ENCODE data around the gene XPOT. TPM values are rescaled to one million over a fixed set of nuclear protein-coding genes. Genes with fewer than 3 reads are reported as not detected.

The XPOT gene
- total RNA-seq, 2 experiments from 2014 or later: 163 to 180 TPM

GRCh38 chr12:64461634-64462414 is 57.6 kb downstream of the XPOT start:
- intact Hi-C loops (cut with micrococcal nuclease): no loop called here
- DNase-seq: no peak
- Mint-ChIP-seq H3K4me1 (ENCODE audit: low read depth) (peaks cover 25% of the 10 kb centered on the region), H3K4me3 (no peak overlapping the region), H3K27ac (no peak overlapping the region), H3K9me3 (no peaks in the 10 kb centered on the region), H3K36me3 (ENCODE audit: low read depth) (peaks cover 37% of the 10 kb centered on the region), H3K27me3 (no peaks in the 10 kb centered on the region)
- TF ChIP-seq, protein P1, sequence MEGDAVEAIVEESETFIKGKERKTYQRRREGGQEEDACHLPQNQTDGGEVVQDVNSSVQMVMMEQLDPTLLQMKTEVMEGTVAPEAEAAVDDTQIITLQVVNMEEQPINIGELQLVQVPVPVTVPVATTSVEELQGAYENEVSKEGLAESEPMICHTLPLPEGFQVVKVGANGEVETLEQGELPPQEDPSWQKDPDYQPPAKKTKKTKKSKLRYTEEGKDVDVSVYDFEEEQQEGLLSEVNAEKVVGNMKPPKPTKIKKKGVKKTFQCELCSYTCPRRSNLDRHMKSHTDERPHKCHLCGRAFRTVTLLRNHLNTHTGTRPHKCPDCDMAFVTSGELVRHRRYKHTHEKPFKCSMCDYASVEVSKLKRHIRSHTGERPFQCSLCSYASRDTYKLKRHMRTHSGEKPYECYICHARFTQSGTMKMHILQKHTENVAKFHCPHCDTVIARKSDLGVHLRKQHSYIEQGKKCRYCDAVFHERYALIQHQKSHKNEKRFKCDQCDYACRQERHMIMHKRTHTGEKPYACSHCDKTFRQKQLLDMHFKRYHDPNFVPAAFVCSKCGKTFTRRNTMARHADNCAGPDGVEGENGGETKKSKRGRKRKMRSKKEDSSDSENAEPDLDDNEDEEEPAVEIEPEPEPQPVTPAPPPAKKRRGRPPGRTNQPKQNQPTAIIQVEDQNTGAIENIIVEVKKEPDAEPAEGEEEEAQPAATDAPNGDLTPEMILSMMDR (IDR thresholded peaks at IDR 0.05): no peak
- ChIA-PET CTCF (no interaction called here), POLR2A (no interaction called here)
- ATAC-seq: no peak

DNA sequence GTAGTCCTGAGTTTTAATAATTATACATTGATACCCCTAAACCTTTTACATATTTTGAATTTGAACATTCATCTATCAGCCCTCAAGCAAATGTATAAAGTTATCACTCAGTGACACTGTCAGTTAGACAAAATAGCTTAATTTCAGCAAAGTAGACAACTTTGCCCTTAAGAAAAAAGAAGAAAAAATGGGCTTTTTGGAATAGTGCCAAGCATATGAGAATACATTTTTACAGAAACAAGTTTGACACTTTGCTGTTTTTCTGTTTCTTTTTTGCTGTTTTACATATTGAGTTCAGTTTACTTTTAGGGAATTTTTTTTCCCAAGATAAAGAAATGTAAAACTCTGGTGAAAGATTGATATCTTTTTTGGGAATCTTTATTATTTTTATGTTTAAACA is 62.0 kb downstream of the XPOT start:
- H3K27ac Mint-ChIP-seq: no peak overlapping the region
- DNase-seq: no peak
- H3K4me3 Mint-ChIP-seq: no peak overlapping the region
- H3K4me1 Mint-ChIP-seq (ENCODE audit: low read depth): no peaks in the 10 kb centered on the region
- TF ChIP-seq, protein P1 (IDR thresholded peaks at IDR 0.05): no peak
- no peak for ATAC-seq
- POLR2A ChIA-PET: no interaction called here
- CTCF ChIA-PET: interaction anchor here (1.1 kb wide), 1 partner anchor 30 kb away, joined by 3 read pairs; no protein-coding TSS in a partner anchor
- peaks cover 35% of the 10 kb centered on the region for H3K36me3 Mint-ChIP-seq (ENCODE audit: low read depth)
- no peaks in the 10 kb centered on the region for H3K27me3 Mint-ChIP-seq
- intact Hi-C loops (cut with micrococcal nuclease): no loop called here
- H3K9me3 Mint-ChIP-seq: no peaks in the 10 kb centered on the region

GRCh38 chr12:64468966-64469365 is 64.8 kb downstream of the XPOT start:
- POLR2A ChIA-PET: interaction anchor here (0.5 to 1.2 kb wide), 3 partner anchors 8 to 45 kb away, joined by 3 to 4 read pairs (median 3); no protein-coding TSS in a partner anchor
- TF ChIP-seq, protein P1 (IDR thresholded peaks at IDR 0.05): no peak
- Mint-ChIP-seq H3K27ac (no peak overlapping the region), H3K9me3 (no peaks in the 10 kb centered on the region), H3K4me3 (no peak overlapping the region), H3K27me3 (no peaks in the 10 kb centered on the region), H3K36me3 (ENCODE audit: low read depth) (peaks cover 39% of the 10 kb centered on the region), H3K4me1 (ENCODE audit: low read depth) (no peaks in the 10 kb centered on the region)
- intact Hi-C loops (cut with micrococcal nuclease): no loop called here
- ATAC-seq (no peak), DNase-seq (no peak)
- CTCF ChIA-PET: interaction anchor here (1.1 kb wide), 1 partner anchor 38 kb away, joined by 3 read pairs; no protein-coding TSS in a partner anchor

DNA sequence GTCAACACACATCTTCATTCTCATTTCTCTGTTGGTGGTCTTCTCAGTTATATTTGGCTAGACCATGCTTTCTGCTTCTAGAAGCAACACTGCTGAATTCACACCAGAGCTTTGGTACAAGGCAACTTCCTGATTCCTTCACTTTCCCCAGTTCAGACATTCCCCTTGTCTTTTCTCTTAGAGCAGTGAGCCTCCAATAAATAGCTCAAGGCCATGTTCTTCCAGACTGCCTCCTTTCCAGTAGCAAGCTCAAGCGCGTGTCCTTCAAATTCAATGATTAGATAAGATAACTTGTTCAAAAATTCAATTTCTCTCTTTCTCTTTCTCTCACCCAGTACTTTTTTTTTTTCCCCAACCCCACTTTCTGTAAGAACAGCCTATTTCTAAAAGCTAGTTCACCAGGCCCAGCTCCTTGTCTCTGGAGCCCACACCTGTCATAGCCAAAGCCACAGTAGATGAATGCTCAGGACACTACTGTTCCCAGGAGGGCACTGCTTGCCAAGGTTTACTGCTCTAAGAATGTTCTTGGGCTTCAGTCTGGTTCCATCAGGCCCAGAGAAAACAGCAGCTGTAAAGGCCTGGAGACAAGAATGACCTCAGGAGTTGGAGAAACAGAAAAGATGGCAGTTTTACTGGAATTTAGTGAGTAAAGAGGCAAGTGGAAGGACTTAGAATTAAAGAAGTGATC is 65.4 kb downstream of the XPOT start:
- intact Hi-C loops (cut with micrococcal nuclease): no loop called here
- H3K36me3 Mint-ChIP-seq (ENCODE audit: low read depth): peaks cover 40% of the 10 kb centered on the region
- no peak for ATAC-seq
- no peaks in the 10 kb centered on the region for H3K27me3 Mint-ChIP-seq
- ChIA-PET POLR2A (interaction anchor here (0.5 to 1.2 kb wide), 3 partner anchors 9 to 46 kb away, joined by 3 to 4 read pairs (median 3); no protein-coding TSS in a partner anchor), CTCF (interaction anchor here (1.1 to 2.5 kb wide), 2 partner anchors 39 to 80 kb away, joined by 3 to 8 read pairs; no protein-coding TSS in a partner anchor)
- no peaks in the 10 kb centered on the region for H3K9me3 Mint-ChIP-seq
- H3K27ac Mint-ChIP-seq: no peak overlapping the region
- TF ChIP-seq, protein P1 (IDR thresholded peaks at IDR 0.05): no peak
- H3K4me1 Mint-ChIP-seq (ENCODE audit: low read depth): no peaks in the 10 kb centered on the region
- H3K4me3 Mint-ChIP-seq: no peak overlapping the region
- DNase-seq: no peak

- H3K9me3 Mint-ChIP-seq: peaks cover 2% of the 10 kb centered on the region
- intact Hi-C loops (cut with micrococcal nuclease): no loop called here
- POLR2A ChIA-PET: no interaction called here
- TF ChIP-seq, protein P1 (IDR thresholded peaks at IDR 0.05): no peak
- DNase-seq (no peak), ATAC-seq (no peak)
- peaks cover 43% of the 10 kb centered on the region for H3K36me3 Mint-ChIP-seq (ENCODE audit: low read depth)
- H3K4me3 Mint-ChIP-seq: no peak overlapping the region
- H3K4me1 Mint-ChIP-seq (ENCODE audit: low read depth): no peaks in the 10 kb centered on the region
- no peak overlapping the region for H3K27ac Mint-ChIP-seq
- no peaks in the 10 kb centered on the region for H3K27me3 Mint-ChIP-seq
- CTCF ChIA-PET: interaction anchor here (1.2 to 2.5 kb wide), 2 partner anchors 14 to 79 kb away, joined by 3 to 8 read pairs; no protein-coding TSS in a partner anchor
Observed at GRCh38 chr12:64470495-64470894, 66.3 kb downstream of the XPOT start.
